ENCODE measurements around the gene PWWP2B.

- no peak for TF ChIP-seq CTCF (conservative IDR thresholded peaks at IDR 0.05; ENCODE audit: low read depth, low read length)
- no peak for TF ChIP-seq BHLHE40 (IDR thresholded peaks at IDR 0.05; ENCODE audit: low read depth, low read length)
- no peak for TF ChIP-seq POLR2A (IDR thresholded peaks at IDR 0.05; ENCODE audit: low read depth, low read length)
- no peak for TF ChIP-seq SMC3 (IDR thresholded peaks at IDR 0.05; ENCODE audit: low read depth, low read length)
- TF ChIP-seq MXI1 (IDR thresholded peaks at IDR 0.05; ENCODE audit: borderline replicate concordance, low read depth, low read length), result no peak
These were observed 5.4 kb upstream of the PWWP2B start for GRCh38 chr10:132391676-132392020.

Data from IMR-90 (cell line).